Measurements from ENCODE around the gene MB. TPM values are rescaled to one million over a fixed set of nuclear protein-coding genes. Genes with fewer than 3 reads are reported as not detected.

The MB gene
- total and polyA plus RNA-seq, 12 donors: 0.35 to 32.8 (median 2.0) TPM

DNA sequence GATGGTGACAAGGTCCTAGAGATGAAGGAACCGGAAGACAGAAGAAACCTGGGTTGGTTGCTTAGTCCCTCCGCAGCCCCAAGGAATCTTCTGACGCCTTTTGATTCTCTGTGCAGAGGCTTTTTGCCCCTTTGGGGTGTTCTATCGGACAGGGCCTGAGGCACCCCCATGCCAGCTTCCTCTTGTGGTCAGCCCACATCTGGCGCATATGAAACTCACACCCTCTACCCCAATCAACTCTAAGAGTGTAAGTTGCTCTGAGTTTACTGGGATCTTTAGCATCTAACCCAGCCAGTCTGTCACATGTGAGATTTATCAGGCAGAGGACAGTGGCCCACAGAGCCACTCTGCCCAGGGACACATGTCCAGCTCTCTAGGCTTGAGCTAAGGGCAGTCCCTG, 59.1 kb downstream of the MB start:
- 81 to 87% (median 84%) methylated on average over 5 of the region's 5 CpGs for WGBS, 4 donors
- no peaks in the 10 kb centered on the region for H3K9me3 ChIP-seq (replicated peaks in 1 of 3)
- intact Hi-C loops (cut with DNase I): no loop called here
- H3K4me1 ChIP-seq (replicated peaks in 1 of 2): no peaks in the 10 kb centered on the region
- no peak overlapping the region for H3K27ac ChIP-seq
- DNase-seq: no peak
- TF ChIP-seq, protein P1, sequence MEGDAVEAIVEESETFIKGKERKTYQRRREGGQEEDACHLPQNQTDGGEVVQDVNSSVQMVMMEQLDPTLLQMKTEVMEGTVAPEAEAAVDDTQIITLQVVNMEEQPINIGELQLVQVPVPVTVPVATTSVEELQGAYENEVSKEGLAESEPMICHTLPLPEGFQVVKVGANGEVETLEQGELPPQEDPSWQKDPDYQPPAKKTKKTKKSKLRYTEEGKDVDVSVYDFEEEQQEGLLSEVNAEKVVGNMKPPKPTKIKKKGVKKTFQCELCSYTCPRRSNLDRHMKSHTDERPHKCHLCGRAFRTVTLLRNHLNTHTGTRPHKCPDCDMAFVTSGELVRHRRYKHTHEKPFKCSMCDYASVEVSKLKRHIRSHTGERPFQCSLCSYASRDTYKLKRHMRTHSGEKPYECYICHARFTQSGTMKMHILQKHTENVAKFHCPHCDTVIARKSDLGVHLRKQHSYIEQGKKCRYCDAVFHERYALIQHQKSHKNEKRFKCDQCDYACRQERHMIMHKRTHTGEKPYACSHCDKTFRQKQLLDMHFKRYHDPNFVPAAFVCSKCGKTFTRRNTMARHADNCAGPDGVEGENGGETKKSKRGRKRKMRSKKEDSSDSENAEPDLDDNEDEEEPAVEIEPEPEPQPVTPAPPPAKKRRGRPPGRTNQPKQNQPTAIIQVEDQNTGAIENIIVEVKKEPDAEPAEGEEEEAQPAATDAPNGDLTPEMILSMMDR (IDR thresholded peaks at IDR 0.05): no peak
- TF ChIP-seq POLR2A (IDR thresholded peaks at IDR 0.05): no peak
- no peak overlapping the region for H3K4me3 ChIP-seq
- H3K36me3 ChIP-seq (replicated peaks in 1 of 2): no peaks in the 10 kb centered on the region
- no peaks in the 10 kb centered on the region for H3K27me3 ChIP-seq

Other genes with a start within 250 kb of the MB start
- gene HMOX1, start 236.2 kb downstream of the MB start, total RNA-seq: 100 to 1,000 TPM in 2 of 9 donors, 10 to 100 TPM in 7; 19.3 to 578 (median 55.0) TPM
- 10 to 100 TPM; 15.4 to 27.6 (median 27.3) TPM for gene HMOX1, start 236.2 kb downstream of the MB start, polyA plus RNA-seq
- 10 to 100 TPM in 8 of 9 donors, 1 to 10 TPM in 1; 9.0 to 20.7 (median 18.1) TPM for gene MCM5, start 217.2 kb downstream of the MB start, total RNA-seq
- gene MCM5, start 217.2 kb downstream of the MB start, polyA plus RNA-seq: 1 to 10 TPM; 3.9 to 9.6 (median 7.0) TPM
- 1 to 10 TPM in 7 of 9 donors, under 1 TPM in 2; 0.06 to 6.8 (median 1.7) TPM for gene RASD2, start 76.5 kb downstream of the MB start, total RNA-seq
- 10 to 100 TPM in 1 of 3 donors, 1 to 10 TPM in 2; 3.2 to 10.4 (median 3.8) TPM for gene RASD2, start 76.5 kb downstream of the MB start, polyA plus RNA-seq
- 10 to 100 TPM in 8 of 9 donors, 1 to 10 TPM in 1; 6.7 to 37.9 (median 23.2) TPM for gene APOL6, start 31.1 kb upstream of the MB start, total RNA-seq
- gene APOL6, start 31.1 kb upstream of the MB start, polyA plus RNA-seq: 10 to 100 TPM in 1 of 3 donors, 1 to 10 TPM in 2; 6.5 to 13.3 (median 6.9) TPM
- under 1 TPM in 1 of 9 donors, not detected in 8; 0.11 TPM for gene APOL5, start 100.5 kb upstream of the MB start, total RNA-seq
- not detected for gene APOL5, start 100.5 kb upstream of the MB start, polyA plus RNA-seq